K562 treated with DMSO at 1 percent for 12 hours (cell line): ENCODE data around the gene TPD52L2. TPM values are rescaled to one million over a fixed set of nuclear protein-coding genes. Genes with fewer than 3 reads are reported as not detected.

Experiments
- total RNA-seq: library from RNA; unstranded; fragments of 300-600 nt; gene quantifications from 2 replicates; pipeline ENCODE4 v1.2.3, GENCODE V29; 2022; ENCODE audit not compliant: insufficient read depth

The TPD52L2 gene
- total RNA-seq: 62.8 and 93.1 TPM in 2 replicates

GRCh38 chr20:63864978-63865640, at the start of gene TPD52L2:
TPD52L2 (plus strand) TSS chr20:63865270; CDS start chr20:63865366, 96 bp downstream.

GRCh38 chr20:63830841-63831588, 34.1 kb upstream of the TPD52L2 start, which contains the start of gene ZBTB46:
ZBTB46 (minus strand) TSS chr20:63831264; CDS start chr20:63790757, 40,507 bp downstream.

GRCh38 chr20:63861365-63861934, 3.6 kb upstream of the TPD52L2 start, which contains the start of gene ABHD16B:
ABHD16B (plus strand) TSS chr20:63861498; CDS start chr20:63861541, 43 bp downstream.

GRCh38 chr20:63894358-63895201, 29.5 kb downstream of the TPD52L2 start, which contains the start of gene DNAJC5:
DNAJC5 (plus strand) TSS chr20:63895126; CDS start chr20:63928346, 33,220 bp downstream.

Other genes starting within 250 kb of the TPD52L2 start
- 5.8 and 9.2 TPM in 2 replicates for gene GMEB2, start 238.2 kb upstream of the TPD52L2 start, total RNA-seq
- gene STMN3, start 211.8 kb upstream of the TPD52L2 start, total RNA-seq: 9.1 and 10.9 TPM in 2 replicates
- 6.1 and 8.8 TPM in 2 replicates for gene RTEL1, start 207.0 kb upstream of the TPD52L2 start, total RNA-seq
- 2.3 and 2.9 TPM in 2 replicates for gene TNFRSF6B, start 168.6 kb upstream of the TPD52L2 start, total RNA-seq
- 28.6 and 32.5 TPM in 2 replicates for gene ARFRP1, start 157.3 kb upstream of the TPD52L2 start, total RNA-seq
- 10.2 and 14.4 TPM in 2 replicates for gene ZGPAT, start 157.2 kb upstream of the TPD52L2 start, total RNA-seq
- gene LIME1, start 128.6 kb upstream of the TPD52L2 start, total RNA-seq: 14.9 and 18.6 TPM in 2 replicates
- gene SLC2A4RG, start 125.5 kb upstream of the TPD52L2 start, total RNA-seq: 43.8 and 55.1 TPM in 2 replicates
- 1.8 and 3.3 TPM in 2 replicates for gene ZBTB46, start 34.0 kb upstream of the TPD52L2 start, total RNA-seq
- gene ABHD16B, start 3.8 kb upstream of the TPD52L2 start, total RNA-seq: 6.2 and 7.0 TPM in 2 replicates
- gene DNAJC5, start 29.9 kb downstream of the TPD52L2 start, total RNA-seq: 26.3 and 48.9 TPM in 2 replicates
- gene UCKL1, start 91.1 kb downstream of the TPD52L2 start, total RNA-seq: 35.1 and 41.2 TPM in 2 replicates
- gene ZNF512B, start 104.7 kb downstream of the TPD52L2 start, total RNA-seq: 5.5 and 11.2 TPM in 2 replicates
- 3.7 and 4.3 TPM in 2 replicates for gene SAMD10, start 114.4 kb downstream of the TPD52L2 start, total RNA-seq
- gene PRPF6, start 115.9 kb downstream of the TPD52L2 start, total RNA-seq: 83.2 and 90.5 TPM in 2 replicates
- gene C20orf204, start 170.9 kb downstream of the TPD52L2 start, total RNA-seq: 1.1 and 1.8 TPM in 2 replicates
- 12.2 and 16.2 TPM in 2 replicates for gene SOX18, start 184.4 kb downstream of the TPD52L2 start, total RNA-seq
- 26.3 and 31.7 TPM in 2 replicates for gene TCEA2, start 197.9 kb downstream of the TPD52L2 start, total RNA-seq
- gene RGS19, start 214.2 kb downstream of the TPD52L2 start, total RNA-seq: 21.7 and 24.9 TPM in 2 replicates
- 0.77 and 1.7 TPM in 2 replicates for gene OPRL1, start 214.8 kb downstream of the TPD52L2 start, total RNA-seq
- not detected in 2 replicates for gene LKAAEAR1, start 219.1 kb downstream of the TPD52L2 start, total RNA-seq
- not detected in 2 replicates for gene NPBWR2, start 242.3 kb downstream of the TPD52L2 start, total RNA-seq